ENCODE measurements around the gene PPP2R2D. TPM values are rescaled to one million over a fixed set of nuclear protein-coding genes. Genes with fewer than 3 reads are reported as not detected.

The PPP2R2D gene
- polyA plus RNA-seq, 1 experiment, result 27.2 TPM

GRCh38 chr10:131998050-131998844 lies 97.4 kb downstream of the PPP2R2D start:
- ChIA-PET CTCF (interaction anchor here (1.0 to 4.8 kb wide), 2 partner anchors 22 to 25 kb away, joined by 3 to 27 read pairs; no protein-coding TSS in a partner anchor), POLR2A (interaction anchor here (0.7 to 2.8 kb wide), 3 partner anchors 14 to 51 kb away, joined by 3 to 14 read pairs (median 9); partner anchors contain the start of gene BNIP3)
- H3K27me3 ChIP-seq (ENCODE audit: control insufficient read depth, insufficient read depth, low read length), result peaks cover 13% of the 10 kb centered on the region
- no peak for DNase-seq (ENCODE audit: low read depth, low spot score)
- H3K4me3 ChIP-seq (ENCODE audit: low read depth, low read length), result no peak overlapping the region
- no peaks in the 10 kb centered on the region; the same call in 1 of the 2 replicates for H3K9me3 ChIP-seq (ENCODE audit: control insufficient read depth, insufficient read depth, low read length)
- peak overlapping the region; percentile 57 for H3K27ac ChIP-seq (ENCODE audit: low read depth, low read length)
- no peak for TF ChIP-seq CTCF (IDR thresholded peaks at IDR 0.05; ENCODE audit: low read depth, low read length)

- ChIA-PET CTCF (interaction anchor here (4.6 kb wide), 1 partner anchor 24 kb away, joined by 31 read pairs; no protein-coding TSS in a partner anchor), POLR2A (interaction anchor here (2.0 to 2.8 kb wide), 2 partner anchors 15 to 18 kb away, joined by 9 to 14 read pairs; partner anchors contain the start of gene BNIP3)
- Histone ChIP-seq H3K4me3 (ENCODE audit: low read depth, low read length) (no peak overlapping the region), H3K9me3 (ENCODE audit: control insufficient read depth, insufficient read depth, low read length) (no peaks in the 10 kb centered on the region; the same call in 1 of the 2 replicates), H3K27me3 (ENCODE audit: control insufficient read depth, insufficient read depth, low read length) (peaks cover 17% of the 10 kb centered on the region), H3K27ac (ENCODE audit: low read depth, low read length) (no peak overlapping the region)
- DNase-seq (ENCODE audit: low read depth, low spot score), result no peak
- TF ChIP-seq CTCF (IDR thresholded peaks at IDR 0.05; ENCODE audit: low read depth, low read length), result no peak
Observed at GRCh38 chr10:131998845-131999681, 98.3 kb downstream of the PPP2R2D start.

- Histone ChIP-seq H3K4me3 (ENCODE audit: low read depth, low read length) (no peak overlapping the region), H3K27me3 (ENCODE audit: control insufficient read depth, insufficient read depth, low read length) (peaks cover 14% of the 10 kb centered on the region), H3K9me3 (ENCODE audit: control insufficient read depth, insufficient read depth, low read length) (peaks cover 7% of the 10 kb centered on the region), H3K27ac (ENCODE audit: low read depth, low read length) (no peak overlapping the region)
- no peak for DNase-seq (ENCODE audit: low read depth, low spot score)
- CTCF ChIA-PET, result interaction anchor here (1.3 to 4.6 kb wide), 2 partner anchors 21 to 116 kb away, joined by 4 to 31 read pairs; no protein-coding TSS in a partner anchor
- POLR2A ChIA-PET, result interaction anchor here (1.5 kb wide), 1 partner anchor 20 kb away, joined by 7 read pairs; the partner anchor contains the start of gene BNIP3
- TF ChIP-seq CTCF (IDR thresholded peaks at IDR 0.05; ENCODE audit: low read depth, low read length), result 0 out of 2 replicates have a peak, but pooled peaks have one; percentile 5
Observed at GRCh38 chr10:132001238-132001972, 100.6 kb downstream of the PPP2R2D start.

GRCh38 chr10:132002004-132002403 lies 101.2 kb downstream of the PPP2R2D start:
- Histone ChIP-seq H3K9me3 (ENCODE audit: control insufficient read depth, insufficient read depth, low read length) (peaks cover 7% of the 10 kb centered on the region), H3K27ac (ENCODE audit: low read depth, low read length) (no peak overlapping the region), H3K27me3 (ENCODE audit: control insufficient read depth, insufficient read depth, low read length) (peaks cover 17% of the 10 kb centered on the region), H3K4me3 (ENCODE audit: low read depth, low read length) (no peak overlapping the region)
- ChIA-PET POLR2A (no interaction called here), CTCF (interaction anchor here (4.6 kb wide), 1 partner anchor 21 kb away, joined by 31 read pairs; no protein-coding TSS in a partner anchor)
- no peak for DNase-seq (ENCODE audit: low read depth, low spot score)
- TF ChIP-seq CTCF (IDR thresholded peaks at IDR 0.05; ENCODE audit: low read depth, low read length), result no peak
